ENCODE measurements around the gene ARHGEF28.

ARHGEF28 gene

DNA sequence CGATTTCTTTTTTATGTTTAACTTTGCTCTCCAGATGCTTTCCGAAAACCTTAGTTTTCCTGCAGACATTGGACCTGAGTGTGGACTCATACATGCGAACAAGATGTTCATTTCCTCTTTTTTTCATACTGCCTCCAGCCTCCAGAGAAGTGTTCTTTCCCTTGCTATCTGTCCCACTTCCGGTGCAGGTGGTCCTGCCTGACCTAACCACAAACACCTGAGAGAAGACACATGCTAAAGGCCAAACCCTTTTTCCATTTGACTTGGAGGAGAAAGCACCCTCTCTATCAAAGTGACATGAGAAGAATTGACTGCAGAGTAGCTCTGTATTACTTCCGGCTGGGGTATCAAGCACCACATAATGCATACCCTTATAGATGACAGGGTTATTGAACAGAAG, 334.0 kb downstream of the ARHGEF28 start:
- H3K36me3 Mint-ChIP-seq: no peaks in the 10 kb centered on the region
- H3K27me3 Mint-ChIP-seq: peaks cover 6% of the 10 kb centered on the region
- no peak overlapping the region for H3K27ac Mint-ChIP-seq
- H3K4me1 Mint-ChIP-seq: peaks cover 9% of the 10 kb centered on the region
- DNase-seq (ENCODE audit: low spot score in 2 of 2): no peak
- H3K4me3 Mint-ChIP-seq: no peak overlapping the region
- peak; percentile 39 for ATAC-seq (ENCODE audit: low read depth)
- H3K9me3 Mint-ChIP-seq: peaks cover 1% of the 10 kb centered on the region

DNA sequence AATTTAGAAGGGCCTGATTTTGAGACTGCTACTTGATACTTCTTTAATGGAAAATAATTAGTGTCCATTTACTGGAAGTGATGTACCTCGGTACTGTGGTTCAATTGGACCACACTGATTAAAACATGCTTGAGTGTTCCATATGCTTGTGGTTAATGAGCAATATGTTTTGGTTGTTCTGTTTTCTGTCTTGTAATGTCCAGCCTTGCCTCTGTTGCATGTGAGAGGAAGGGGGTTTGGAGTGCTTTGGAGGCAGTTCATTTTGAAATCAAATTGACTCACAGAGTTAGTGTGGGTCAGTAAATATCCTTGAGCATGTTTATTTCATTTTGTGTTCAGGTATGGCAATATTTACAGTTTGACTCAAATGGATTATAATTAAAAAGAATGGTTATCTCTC, 334.4 kb downstream of the ARHGEF28 start:
- Mint-ChIP-seq H3K4me1 (peaks cover 9% of the 10 kb centered on the region), H3K4me3 (no peak overlapping the region)

DNA sequence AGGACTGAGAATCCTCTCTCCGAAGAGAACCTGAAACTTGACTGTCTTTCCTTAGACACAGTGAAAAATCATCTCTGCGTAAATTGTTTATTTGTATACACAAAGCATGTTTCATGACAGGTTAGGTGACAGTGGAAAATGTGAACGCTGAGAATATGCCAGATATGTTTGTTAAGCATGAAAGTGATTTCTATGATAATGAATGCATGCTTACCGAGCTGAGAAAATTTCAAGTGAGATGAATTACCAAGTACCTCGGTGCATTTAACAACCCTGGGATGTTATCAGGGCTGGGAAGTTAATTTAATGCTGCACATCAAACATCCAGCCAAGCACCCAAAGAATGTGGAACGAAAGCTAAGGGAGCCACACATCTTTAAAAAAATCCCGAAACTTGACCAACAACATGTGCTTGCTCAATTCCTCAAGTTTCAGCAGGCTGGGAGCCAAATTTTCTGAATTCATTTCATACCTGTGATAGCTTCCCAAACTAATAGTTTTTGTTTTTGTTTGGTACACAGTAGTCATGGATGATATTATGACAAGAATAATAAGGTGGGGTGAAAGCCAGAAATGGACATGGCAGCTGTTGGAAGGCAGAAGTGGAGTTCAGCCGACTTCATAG, 336.9 kb downstream of the ARHGEF28 start:
- H3K36me3 Mint-ChIP-seq: no peaks in the 10 kb centered on the region
- no peak overlapping the region for H3K27ac Mint-ChIP-seq
- peaks cover 2% of the 10 kb centered on the region for H3K27me3 Mint-ChIP-seq
- peaks cover 9% of the 10 kb centered on the region for H3K4me1 Mint-ChIP-seq
- peaks cover 5% of the 10 kb centered on the region for H3K9me3 Mint-ChIP-seq
- ATAC-seq (ENCODE audit: low read depth) (no peak), DNase-seq (ENCODE audit: low spot score in 2 of 2) (no peak)
- no peak overlapping the region for H3K4me3 Mint-ChIP-seq

More for the DNA sequence above, 334.4 kb downstream of the ARHGEF28 start:
- Mint-ChIP-seq H3K9me3 (peaks cover 1% of the 10 kb centered on the region), H3K27ac (no peak overlapping the region), H3K36me3 (no peaks in the 10 kb centered on the region), H3K27me3 (peaks cover 6% of the 10 kb centered on the region)
- ATAC-seq (ENCODE audit: low read depth): no peak
- no peak for DNase-seq (ENCODE audit: low spot score in 2 of 2)

DNA sequence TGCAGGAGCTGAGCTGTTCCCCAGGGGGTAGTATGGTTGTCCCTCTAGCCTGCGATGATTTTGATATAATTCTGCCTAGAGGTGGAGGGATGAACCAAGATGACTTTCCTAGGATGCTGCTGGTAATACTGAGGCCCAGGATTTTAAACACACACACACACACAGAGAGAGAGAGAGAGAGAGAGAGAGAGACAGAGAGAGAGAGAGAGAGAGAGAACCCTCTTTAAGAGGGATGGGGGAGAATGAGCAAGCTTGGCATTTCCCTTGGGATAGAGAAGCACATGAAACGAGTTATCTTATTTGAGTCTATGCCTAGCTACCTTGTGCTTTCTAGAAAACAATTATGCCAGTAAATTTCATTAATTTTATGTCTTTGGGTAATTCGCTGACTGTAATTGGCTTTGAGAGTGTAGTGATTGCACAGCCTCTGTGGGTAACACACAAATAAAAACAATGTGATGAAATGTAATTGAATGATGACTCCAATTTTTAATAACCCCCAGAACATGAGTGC, 338.4 kb downstream of the ARHGEF28 start:
- Mint-ChIP-seq H3K9me3 (peaks cover 5% of the 10 kb centered on the region), H3K4me3 (no peak overlapping the region), H3K27me3 (peaks cover 2% of the 10 kb centered on the region), H3K4me1 (peaks cover 7% of the 10 kb centered on the region), H3K36me3 (no peaks in the 10 kb centered on the region), H3K27ac (no peak overlapping the region)
- ATAC-seq (ENCODE audit: low read depth) (no peak), DNase-seq (ENCODE audit: low spot score in 2 of 2) (no peak)

DNA sequence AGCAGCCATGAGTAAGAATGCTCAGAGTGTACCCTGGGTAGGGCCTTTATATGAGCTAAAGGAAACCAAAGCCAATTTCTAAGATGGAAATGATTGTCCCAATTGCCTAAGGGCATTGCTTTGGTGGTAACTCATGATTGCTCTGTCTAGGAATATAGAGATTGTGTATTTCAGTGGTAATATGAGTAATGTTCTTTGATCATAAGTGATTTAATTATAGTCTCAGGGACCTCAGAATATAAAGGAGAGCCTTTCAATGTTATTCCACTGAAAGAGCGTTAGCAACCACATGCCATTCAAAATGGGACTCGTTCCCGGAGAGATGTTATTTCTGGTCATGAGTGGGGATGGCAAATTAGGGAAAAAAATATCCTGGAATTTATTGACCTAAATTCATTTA, 340.5 kb downstream of the ARHGEF28 start:
- Mint-ChIP-seq H3K9me3 (peaks cover 5% of the 10 kb centered on the region), H3K4me3 (no peak overlapping the region), H3K4me1 (no peaks in the 10 kb centered on the region), H3K36me3 (no peaks in the 10 kb centered on the region), H3K27ac (no peak overlapping the region), H3K27me3 (peaks cover 4% of the 10 kb centered on the region)
- no peak for ATAC-seq (ENCODE audit: low read depth)
- DNase-seq (ENCODE audit: low spot score in 2 of 2): no peak

DNA sequence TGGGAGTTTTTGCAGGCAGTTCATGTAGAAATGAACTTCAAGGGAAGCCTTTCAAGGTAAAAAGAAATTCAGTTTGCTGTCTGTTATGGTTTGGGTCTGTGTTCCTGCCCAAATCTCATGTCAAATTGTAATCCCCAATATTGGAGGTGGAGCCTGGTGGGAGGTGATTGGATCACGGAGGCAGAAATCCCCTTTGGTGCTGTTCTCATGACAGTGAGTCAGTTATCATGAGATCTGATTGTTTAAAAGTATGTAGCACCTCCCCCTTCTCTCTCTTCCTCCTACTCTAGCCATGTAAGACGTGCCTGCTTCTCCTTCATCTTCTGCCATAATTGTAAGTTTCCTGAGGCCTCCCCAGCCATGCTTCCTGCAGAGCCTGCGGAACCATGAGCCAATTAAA, 341.4 kb downstream of the ARHGEF28 start:
- no peaks in the 10 kb centered on the region for H3K36me3 Mint-ChIP-seq
- peaks cover 5% of the 10 kb centered on the region for H3K9me3 Mint-ChIP-seq
- no peak for DNase-seq (ENCODE audit: low spot score in 2 of 2)
- H3K4me1 Mint-ChIP-seq: no peaks in the 10 kb centered on the region
- H3K4me3 Mint-ChIP-seq: no peak overlapping the region
- H3K27ac Mint-ChIP-seq: no peak overlapping the region
- ATAC-seq (ENCODE audit: low read depth): no peak
- H3K27me3 Mint-ChIP-seq: peaks cover 4% of the 10 kb centered on the region

DNA sequence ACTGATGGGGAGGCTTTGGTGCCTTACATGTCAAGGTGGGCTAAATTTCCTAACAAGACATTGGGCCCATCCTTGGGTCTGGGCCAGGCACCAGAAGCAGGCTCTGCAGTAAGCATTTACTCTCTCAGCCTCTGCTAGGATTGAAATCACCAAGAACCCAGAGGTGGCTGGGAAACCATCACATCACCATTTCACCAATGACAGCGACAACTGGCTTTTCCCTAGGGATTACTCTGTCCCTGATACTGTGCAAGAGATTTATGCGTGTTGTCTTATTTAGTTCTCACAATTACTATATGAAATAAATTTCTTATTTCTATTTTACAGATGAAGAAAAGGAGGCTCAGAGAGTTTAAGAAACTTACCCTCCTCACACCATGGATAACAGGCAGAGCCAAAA, 342.2 kb downstream of the ARHGEF28 start:
- H3K27ac Mint-ChIP-seq: no peak overlapping the region

DNA sequence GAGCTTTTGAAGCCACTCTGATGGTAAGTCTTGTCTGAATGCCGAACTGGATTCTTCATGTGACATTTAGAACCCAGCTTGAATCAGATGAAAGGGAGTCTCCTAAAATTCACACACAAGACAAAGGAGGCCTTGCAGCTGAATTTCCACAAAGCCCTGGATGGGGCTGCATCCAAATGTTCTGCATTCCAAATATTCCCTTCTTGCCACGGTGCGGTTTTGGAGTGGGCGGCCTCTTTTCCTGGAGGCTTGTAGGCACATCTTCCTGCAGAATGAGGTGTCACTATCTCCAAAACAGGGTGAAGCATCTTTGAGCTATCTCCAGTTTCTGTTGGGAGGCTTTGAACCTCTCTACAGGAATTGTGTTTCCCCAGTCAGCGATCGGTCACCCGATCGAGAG, 342.7 kb downstream of the ARHGEF28 start:
- DNase-seq (ENCODE audit: low spot score in 2 of 2): no peak
- H3K27me3 Mint-ChIP-seq: peaks cover 4% of the 10 kb centered on the region
- H3K27ac Mint-ChIP-seq: no peak overlapping the region
- no peaks in the 10 kb centered on the region for H3K4me1 Mint-ChIP-seq
- no peaks in the 10 kb centered on the region for H3K36me3 Mint-ChIP-seq
- H3K9me3 Mint-ChIP-seq: peaks cover 5% of the 10 kb centered on the region
- H3K4me3 Mint-ChIP-seq: no peak overlapping the region
- no peak for ATAC-seq (ENCODE audit: low read depth)

More for the DNA sequence above, 342.2 kb downstream of the ARHGEF28 start:
- no peak overlapping the region for H3K4me3 Mint-ChIP-seq
- DNase-seq (ENCODE audit: low spot score in 2 of 2): no peak
- H3K9me3 Mint-ChIP-seq: peaks cover 5% of the 10 kb centered on the region
- no peak for ATAC-seq (ENCODE audit: low read depth)
- H3K27me3 Mint-ChIP-seq: peaks cover 4% of the 10 kb centered on the region
- H3K36me3 Mint-ChIP-seq: no peaks in the 10 kb centered on the region
- H3K4me1 Mint-ChIP-seq: no peaks in the 10 kb centered on the region

DNA sequence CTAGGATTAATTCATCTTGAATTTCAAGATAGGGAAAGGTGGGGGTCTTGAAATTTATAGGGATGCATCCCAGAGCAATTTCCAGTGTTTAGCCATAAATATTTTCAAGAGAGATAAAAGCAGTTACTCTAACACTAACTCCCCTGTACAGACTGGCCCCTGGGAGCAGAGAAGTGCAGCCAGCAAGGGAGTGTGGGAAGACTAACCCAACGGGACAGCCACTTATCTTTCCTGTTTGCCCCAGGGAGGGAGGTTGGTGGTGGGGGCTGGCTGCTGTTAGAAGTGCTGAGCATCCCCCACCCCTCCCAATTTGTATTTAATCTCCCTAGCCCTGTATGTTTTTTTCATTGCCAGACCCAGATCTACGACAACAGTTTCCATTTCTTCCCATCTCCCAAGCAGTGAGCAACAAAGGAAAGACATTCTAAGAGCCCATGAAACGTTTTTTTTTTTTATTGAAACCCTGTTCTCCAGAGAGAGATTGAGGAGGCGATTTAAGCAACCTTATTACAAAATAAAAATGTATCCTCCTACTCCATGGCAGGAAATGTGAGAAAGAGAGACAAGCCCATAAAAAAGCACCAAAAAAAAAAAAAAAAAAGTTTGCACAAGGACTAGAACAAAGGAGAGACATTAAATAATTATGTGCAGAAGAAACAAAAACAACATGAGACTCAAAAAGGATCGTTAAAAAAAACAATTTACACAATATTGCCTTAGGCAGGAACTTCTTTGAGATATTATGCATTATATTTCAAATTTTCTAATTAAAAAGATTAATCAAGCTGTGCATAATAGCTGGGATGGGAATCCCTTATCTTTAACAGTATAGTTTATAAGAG, 343.4 kb downstream of the ARHGEF28 start:
- no peak for ATAC-seq (ENCODE audit: low read depth)
- Mint-ChIP-seq H3K4me1 (no peaks in the 10 kb centered on the region), H3K9me3 (peaks cover 4% of the 10 kb centered on the region), H3K4me3 (no peak overlapping the region), H3K27me3 (peaks cover 4% of the 10 kb centered on the region), H3K36me3 (no peaks in the 10 kb centered on the region), H3K27ac (no peak overlapping the region)
- DNase-seq (ENCODE audit: low spot score in 2 of 2): no peak

DNA sequence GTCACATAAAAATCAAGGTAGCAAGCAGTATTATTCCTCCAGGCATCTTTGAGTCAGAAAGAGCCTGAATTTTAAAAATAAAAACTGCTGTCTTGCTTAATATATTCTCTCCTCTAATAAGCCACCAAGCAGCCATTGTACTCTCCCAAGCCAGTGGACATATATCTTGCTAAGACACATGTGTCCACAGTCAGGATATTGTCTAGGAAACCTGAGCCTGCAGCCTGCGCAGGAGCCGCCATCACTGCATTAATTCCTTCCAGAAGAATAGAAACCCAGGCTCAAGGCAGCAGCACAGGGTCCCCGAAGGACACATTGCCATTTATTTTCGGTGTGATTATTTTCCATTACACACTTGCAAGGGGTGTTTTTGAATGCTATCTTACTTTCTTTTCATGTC, 345.3 kb downstream of the ARHGEF28 start:
- Mint-ChIP-seq H3K4me1 (no peaks in the 10 kb centered on the region), H3K27me3 (peaks cover 2% of the 10 kb centered on the region), H3K4me3 (no peak overlapping the region), H3K36me3 (no peaks in the 10 kb centered on the region), H3K27ac (no peak overlapping the region), H3K9me3 (peaks cover 4% of the 10 kb centered on the region)
- DNase-seq (ENCODE audit: low spot score in 2 of 2): no peak
- ATAC-seq (ENCODE audit: low read depth): no peak

DNA sequence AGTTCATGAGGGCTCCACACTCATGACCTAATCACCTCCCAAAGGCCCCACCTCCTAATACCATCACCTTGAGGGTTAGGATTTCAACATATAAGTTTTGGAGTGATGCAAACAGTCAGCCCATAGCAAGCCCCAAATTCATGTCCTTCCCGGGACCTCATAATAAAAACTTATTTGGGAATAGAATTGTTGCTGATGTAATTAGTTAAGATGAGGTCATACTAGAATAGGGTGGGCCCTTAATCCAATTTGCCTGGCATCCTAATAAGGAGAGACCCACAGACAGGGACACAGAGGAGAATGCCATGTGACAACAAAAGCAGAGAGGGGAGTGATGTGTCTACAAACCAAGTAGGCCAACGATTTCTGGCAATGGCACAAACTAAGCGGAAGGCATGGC, 347.1 kb downstream of the ARHGEF28 start:
- Mint-ChIP-seq H3K9me3 (no peaks in the 10 kb centered on the region), H3K4me1 (no peaks in the 10 kb centered on the region), H3K36me3 (no peaks in the 10 kb centered on the region), H3K27ac (no peak overlapping the region), H3K27me3 (peaks cover 4% of the 10 kb centered on the region), H3K4me3 (no peak overlapping the region)
- DNase-seq (ENCODE audit: low spot score in 2 of 2) (no peak), ATAC-seq (ENCODE audit: low read depth) (no peak)

DNA sequence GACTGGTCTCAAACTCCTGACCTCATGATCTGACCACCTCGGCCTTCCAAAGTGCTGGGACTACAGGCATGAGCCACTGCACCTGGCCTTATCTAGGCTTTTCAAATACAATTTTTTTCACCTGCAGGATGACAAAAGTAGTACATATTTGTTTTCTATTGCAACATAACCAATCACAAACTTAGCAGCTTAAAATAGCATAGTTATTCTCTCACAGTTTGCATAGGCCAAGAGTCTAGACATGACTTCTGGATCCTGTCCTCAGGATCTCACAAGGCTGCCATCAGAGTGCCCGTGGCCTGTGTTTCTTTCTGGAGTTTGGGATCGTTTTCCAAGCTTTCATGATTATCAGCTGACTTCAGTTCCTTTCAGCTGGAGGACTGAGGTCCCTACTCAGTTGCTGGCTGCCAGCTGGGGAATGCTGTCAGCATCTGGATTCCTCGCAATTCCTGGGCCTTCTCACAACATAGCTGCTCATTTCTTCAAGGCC, 348.9 kb downstream of the ARHGEF28 start:
- DNase-seq (ENCODE audit: low spot score in 2 of 2): no peak
- no peak overlapping the region for H3K4me3 Mint-ChIP-seq
- H3K9me3 Mint-ChIP-seq: no peaks in the 10 kb centered on the region
- no peak for ATAC-seq (ENCODE audit: low read depth)
- no peaks in the 10 kb centered on the region for H3K36me3 Mint-ChIP-seq
- H3K4me1 Mint-ChIP-seq: no peaks in the 10 kb centered on the region
- H3K27me3 Mint-ChIP-seq: peaks cover 4% of the 10 kb centered on the region
- no peak overlapping the region for H3K27ac Mint-ChIP-seq

DNA sequence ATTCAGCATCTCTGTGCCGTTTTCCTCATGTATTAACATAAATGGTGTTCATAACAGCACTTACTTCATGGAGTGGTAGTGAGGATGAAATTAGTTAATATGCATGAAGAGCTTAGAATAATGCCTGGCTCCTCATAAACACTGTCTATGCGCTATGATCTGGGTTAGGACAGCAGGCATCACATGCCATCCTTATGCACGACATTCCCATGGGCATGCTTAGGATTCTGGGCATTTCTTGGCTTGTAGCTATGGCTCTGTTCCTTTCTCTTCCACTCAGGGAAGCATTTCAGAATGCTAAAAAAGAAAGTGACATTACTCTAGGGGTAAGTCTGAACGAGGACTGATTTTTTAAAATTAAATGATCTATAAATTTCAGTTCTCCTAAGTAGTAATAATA, 349.8 kb downstream of the ARHGEF28 start:
- Mint-ChIP-seq H3K4me1 (no peaks in the 10 kb centered on the region), H3K27ac (no peak overlapping the region), H3K4me3 (no peak overlapping the region), H3K36me3 (no peaks in the 10 kb centered on the region), H3K9me3 (no peaks in the 10 kb centered on the region), H3K27me3 (peaks cover 4% of the 10 kb centered on the region)
- no peak for ATAC-seq (ENCODE audit: low read depth)
- DNase-seq (ENCODE audit: low spot score in 2 of 2): no peak

DNA sequence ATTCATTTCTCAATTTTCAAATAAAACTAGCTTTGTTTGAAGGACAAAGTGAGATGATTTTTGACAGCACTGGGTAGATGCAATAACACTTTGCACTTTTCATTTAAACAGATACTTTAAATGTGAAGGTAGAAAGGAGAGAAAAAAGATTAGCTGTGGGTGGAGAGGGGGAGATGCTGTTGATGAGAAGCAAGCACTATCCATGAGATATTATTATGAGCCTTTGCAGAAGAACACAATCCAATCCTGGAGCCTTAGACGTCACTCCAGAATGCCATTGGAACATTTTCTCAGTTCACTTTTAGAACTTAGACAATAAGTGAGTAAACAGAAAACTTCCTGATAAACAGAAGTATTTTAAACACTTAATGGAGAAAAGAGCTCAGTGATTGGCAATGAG, 351.1 kb downstream of the ARHGEF28 start:
- H3K4me1 Mint-ChIP-seq: no peaks in the 10 kb centered on the region
- peaks cover 3% of the 10 kb centered on the region for H3K27me3 Mint-ChIP-seq
- H3K9me3 Mint-ChIP-seq: no peaks in the 10 kb centered on the region
- no peaks in the 10 kb centered on the region for H3K36me3 Mint-ChIP-seq
- ATAC-seq (ENCODE audit: low read depth) (no peak), DNase-seq (ENCODE audit: low spot score in 2 of 2) (no peak)
- H3K27ac Mint-ChIP-seq: no peak overlapping the region
- no peak overlapping the region for H3K4me3 Mint-ChIP-seq

All from memory B cell (primary cell).